GM18870 (cell line): ENCODE data around the gene SEC11C.
A peak's percentile ranks its signal among the peaks of the same experiment; 100 is the strongest.
"Not testable (repeated sequence)": the region's sequence is repeated elsewhere in the genome, so short reads cannot be mapped to it uniquely, and the experiment has no call there.

Source experiments
- ATAC-seq: cut with Tn5 transposase; IDR thresholded peaks from one replicate; pipeline ENCODE4 v1.9.1; 2021; ENCODE audit warnings: moderate library complexity; ENCODE audit not compliant: unreplicated experiment

SEC11C gene

GRCh38 chr18:59139615-59140301 lies at the start of gene SEC11C:
Gene SEC11C (plus strand): TSS chr18:59139884. CDS start chr18:59139949, 65 bp downstream.
- peak; percentile 88 for ATAC-seq

- ATAC-seq = no peak
These were observed 48.6 kb upstream of the SEC11C start for GRCh38 chr18:59090966-59091603.

- no peak for ATAC-seq
These were observed 46.0 kb upstream of the SEC11C start for GRCh38 chr18:59093668-59094067.

GRCh38 chr18:59094569-59094968 lies 45.1 kb upstream of the SEC11C start:
- ATAC-seq = no peak

GRCh38 chr18:59096098-59096789 lies 43.4 kb upstream of the SEC11C start:
- ATAC-seq = no peak

DNA sequence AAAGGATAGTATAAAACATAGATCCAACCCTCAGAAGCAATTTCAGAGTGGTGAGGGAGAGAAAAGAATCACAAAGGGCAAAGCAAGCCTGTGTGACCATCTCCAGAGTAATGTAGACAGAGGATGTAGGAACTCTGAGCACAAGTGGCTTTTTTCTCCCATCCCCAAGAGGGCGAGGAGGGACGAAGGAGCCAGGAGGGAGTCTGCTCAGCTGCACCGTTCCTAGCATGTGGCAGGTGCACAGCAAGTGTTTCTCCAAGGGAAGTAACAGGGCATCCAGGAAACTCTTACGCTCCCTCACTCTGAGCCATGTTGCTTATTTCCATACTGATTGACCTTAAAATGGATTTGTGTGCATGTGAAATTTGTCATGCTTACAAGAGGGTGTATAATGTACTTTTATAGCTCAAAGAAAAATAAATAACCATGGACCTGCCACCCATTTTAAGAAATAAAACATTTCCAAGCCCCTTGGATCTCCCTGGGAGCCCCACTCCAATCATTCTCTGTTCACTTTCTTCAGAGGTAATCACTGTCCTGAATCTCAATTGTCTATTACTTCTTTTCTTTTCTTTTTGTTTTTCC lies 37.8 kb upstream of the SEC11C start:
- no peak for ATAC-seq

DNA sequence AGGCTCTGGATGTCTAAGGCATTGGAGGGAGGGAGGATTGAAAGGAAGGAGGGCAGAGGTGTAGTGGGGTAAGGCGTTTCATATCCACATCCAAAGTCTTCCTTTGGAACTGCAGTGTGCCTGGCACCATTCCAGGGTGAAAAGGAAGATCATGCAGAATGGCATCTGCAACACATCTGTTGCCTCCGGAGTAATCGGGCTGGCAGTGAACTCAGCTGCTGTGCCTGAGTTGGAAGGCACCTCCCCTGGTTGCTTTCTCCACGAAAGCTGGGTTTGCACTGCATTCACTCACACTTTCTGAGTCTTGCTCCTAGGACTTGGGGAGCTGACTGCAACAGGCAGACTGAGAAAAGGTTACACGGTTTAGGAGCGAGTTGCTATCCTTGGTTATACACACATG lies 30.3 kb upstream of the SEC11C start:
- no peak for ATAC-seq

- no peak for ATAC-seq
These were observed 25.5 kb upstream of the SEC11C start for GRCh38 chr18:59114160-59114559.

DNA sequence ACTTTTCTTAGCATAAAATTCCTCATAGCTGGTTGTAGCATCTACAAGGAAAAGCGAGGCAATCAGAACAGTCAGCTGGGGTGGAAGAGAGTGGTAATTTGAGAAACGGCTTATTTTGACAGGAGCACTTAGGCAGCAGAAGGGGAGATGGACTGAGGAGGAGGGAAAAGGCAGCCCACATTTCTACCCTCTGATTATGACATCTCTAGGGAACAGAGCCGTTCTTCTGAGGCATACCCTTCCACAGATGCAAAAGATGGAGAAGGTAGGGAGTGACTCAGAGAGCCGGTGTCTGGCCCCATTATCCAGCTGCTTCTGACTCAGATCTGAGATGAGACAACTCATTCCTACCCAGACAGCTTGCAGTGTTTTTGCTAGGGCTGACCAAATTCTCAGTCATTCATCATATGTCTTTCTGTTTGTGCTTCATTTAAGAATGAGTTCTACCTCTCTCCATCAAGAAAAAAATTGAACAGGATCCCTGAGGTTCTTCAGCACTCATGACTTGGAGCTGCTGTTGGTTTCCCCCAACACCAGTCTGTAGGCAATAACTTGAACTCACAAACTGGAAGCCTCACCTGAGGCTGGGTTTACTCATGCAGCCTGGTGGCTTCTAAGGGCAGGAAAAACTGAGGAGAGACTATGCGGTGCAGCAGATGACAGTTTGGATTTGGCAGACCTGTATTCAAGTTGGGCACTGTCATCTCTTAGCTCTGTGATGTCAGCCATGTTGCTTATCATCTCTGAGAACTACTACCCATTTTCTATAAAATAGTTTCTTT lies 15.9 kb upstream of the SEC11C start:
- peak; percentile 73 for ATAC-seq

GRCh38 chr18:59124370-59124704 lies 15.3 kb upstream of the SEC11C start:
- ATAC-seq = no peak

DNA sequence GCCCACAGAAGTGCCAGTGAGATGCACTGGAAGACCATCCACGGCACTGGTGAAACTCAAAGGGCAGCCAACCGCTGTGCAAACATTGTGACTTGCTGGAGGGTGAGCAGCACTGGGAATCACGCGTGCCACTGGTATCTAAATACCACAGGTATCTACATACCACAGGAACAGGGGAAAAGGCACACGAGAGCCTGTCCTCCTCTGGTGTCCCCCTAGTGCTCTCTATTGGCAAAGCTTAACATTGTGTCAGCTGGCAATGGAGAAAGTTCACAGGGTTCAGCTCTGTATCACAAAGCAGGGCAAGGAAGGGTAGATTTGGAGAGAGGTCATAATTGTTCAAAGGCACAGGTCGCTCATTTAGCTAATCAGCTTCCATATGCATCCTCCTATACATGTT lies 12.6 kb upstream of the SEC11C start:
- ATAC-seq = no peak

GRCh38 chr18:59129951-59130703 lies 9.6 kb upstream of the SEC11C start:
- no peak for ATAC-seq

DNA sequence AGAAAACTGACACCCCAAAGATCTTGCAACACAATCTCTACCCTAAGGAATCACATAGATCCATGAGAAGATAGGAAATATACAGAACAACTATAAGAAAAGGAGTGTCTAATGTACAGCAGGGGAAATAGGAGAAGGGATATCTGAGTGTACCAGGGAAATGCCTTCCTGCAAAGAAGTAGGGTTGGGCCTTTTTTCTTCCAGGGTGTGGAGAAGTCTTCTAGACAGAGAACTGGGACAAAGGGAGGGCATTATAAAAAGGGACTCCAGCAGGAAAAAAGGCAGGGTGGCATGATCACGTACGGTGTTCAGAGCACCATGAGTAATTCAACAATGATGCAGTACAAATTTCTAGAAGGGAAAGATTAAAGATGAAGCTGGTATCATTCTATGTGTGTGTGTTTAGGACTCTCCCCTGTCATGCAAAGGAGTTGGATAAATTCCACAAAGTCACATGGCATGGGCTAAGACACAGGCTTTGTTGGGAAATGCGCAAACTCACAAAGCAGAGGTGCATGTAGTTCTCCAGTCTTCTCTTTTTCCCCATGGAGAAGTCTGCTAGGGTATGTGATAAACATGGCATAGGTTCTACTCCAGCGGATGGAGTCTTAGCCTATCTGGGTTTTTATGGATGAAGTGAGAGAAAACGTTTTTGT lies 6.7 kb upstream of the SEC11C start:
- ATAC-seq = no peak

DNA sequence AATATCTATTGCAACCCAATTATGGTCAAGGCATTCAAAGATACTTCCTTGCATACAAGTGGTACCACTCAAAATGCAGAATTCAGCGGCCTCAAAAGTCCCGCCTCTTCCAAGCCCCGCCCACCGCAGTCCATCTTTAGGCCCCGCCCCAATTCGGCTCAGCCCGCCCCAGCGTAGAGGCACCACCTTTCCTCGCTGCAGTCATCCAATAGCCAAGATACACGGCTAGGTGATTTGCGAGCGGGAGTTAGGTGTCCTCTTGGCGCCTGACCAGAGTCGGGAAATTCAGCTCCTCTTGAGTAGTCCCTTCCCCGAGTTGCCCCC lies 431 bp upstream of the SEC11C start:
- peak; percentile 59 for ATAC-seq

- peak; percentile 4 for ATAC-seq
These were observed 710 bp downstream of the SEC11C start for GRCh38 chr18:59140302-59140885.

GRCh38 chr18:59141294-59142068 lies 1.8 kb downstream of the SEC11C start:
- no peak for ATAC-seq

DNA sequence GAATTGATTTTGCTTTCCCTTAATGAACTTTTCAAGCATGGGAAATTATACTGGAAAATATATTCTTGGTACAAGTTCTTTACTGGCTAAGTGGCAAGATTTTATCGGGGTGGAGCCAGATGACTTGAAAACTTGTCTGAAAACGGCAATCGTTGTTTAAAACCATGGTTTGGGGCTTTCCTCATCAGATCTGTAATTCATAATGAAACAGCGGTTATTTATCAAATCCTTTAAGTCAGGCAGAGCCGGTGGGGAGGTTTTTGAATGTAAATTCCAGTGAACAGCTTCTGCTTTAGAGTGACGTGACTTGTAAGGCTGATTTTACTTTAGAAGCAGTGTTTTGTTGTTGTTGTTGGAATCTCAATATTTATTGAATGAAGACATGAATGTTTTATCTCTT lies 2.6 kb downstream of the SEC11C start:
- no peak for ATAC-seq

- ATAC-seq = not testable (repeated sequence)
These were observed 3.2 kb downstream of the SEC11C start for GRCh38 chr18:59142800-59143416.
